HG03342 (cell line): ENCODE results near the gene CDK19.

Source experiments
- ATAC-seq: cut with Tn5 transposase; IDR thresholded peaks from one replicate; pipeline ENCODE4 v1.9.1; 2021; ENCODE audit warnings: mild to moderate bottlenecking, moderate library complexity; ENCODE audit not compliant: unreplicated experiment

CDK19 gene

GRCh38 chr6:110664933-110665332 lies 150.3 kb downstream of the CDK19 start:
- no peak for ATAC-seq

- ATAC-seq = no peak
Observed at GRCh38 chr6:110662490-110663211, 152.6 kb downstream of the CDK19 start.

GRCh38 chr6:110661414-110661813 lies 153.9 kb downstream of the CDK19 start:
- no peak for ATAC-seq

- ATAC-seq = no peak
Observed at GRCh38 chr6:110660066-110660655, 155.1 kb downstream of the CDK19 start.

- no peak for ATAC-seq
Observed at GRCh38 chr6:110658631-110659211, 156.5 kb downstream of the CDK19 start.

GRCh38 chr6:110656492-110656891 lies 158.8 kb downstream of the CDK19 start:
- no peak for ATAC-seq

GRCh38 chr6:110655821-110656220 lies 159.4 kb downstream of the CDK19 start:
- no peak for ATAC-seq

GRCh38 chr6:110654096-110654820 lies 161.0 kb downstream of the CDK19 start:
- ATAC-seq = no peak

GRCh38 chr6:110653381-110653780 lies 161.9 kb downstream of the CDK19 start:
- ATAC-seq = no peak

GRCh38 chr6:110652520-110652919 lies 162.7 kb downstream of the CDK19 start:
- no peak for ATAC-seq

- no peak for ATAC-seq
Observed at GRCh38 chr6:110650755-110651154, 164.5 kb downstream of the CDK19 start.

- ATAC-seq = no peak
Observed at GRCh38 chr6:110649704-110650103, 165.6 kb downstream of the CDK19 start.

- ATAC-seq = no peak
Observed at GRCh38 chr6:110646951-110647910, 168.0 kb downstream of the CDK19 start.

GRCh38 chr6:110646419-110646698 lies 168.9 kb downstream of the CDK19 start:
- ATAC-seq = no peak

- no peak for ATAC-seq
Observed at GRCh38 chr6:110645685-110646418, 169.4 kb downstream of the CDK19 start.

- no peak for ATAC-seq
Observed at GRCh38 chr6:110643175-110643574, 172.1 kb downstream of the CDK19 start.

GRCh38 chr6:110642711-110643110 lies 172.6 kb downstream of the CDK19 start:
- no peak for ATAC-seq

GRCh38 chr6:110636781-110637180 lies 178.5 kb downstream of the CDK19 start:
- ATAC-seq = no peak

GRCh38 chr6:110635096-110635495 lies 180.2 kb downstream of the CDK19 start:
- ATAC-seq = no peak

- ATAC-seq = no peak
Observed at GRCh38 chr6:110633731-110634213, 181.5 kb downstream of the CDK19 start.
